Transverse colon (tissue), 4 donors: Measurements from ENCODE around the gene ADGRB3. TPM values are rescaled to one million over a fixed set of nuclear protein-coding genes. Genes with fewer than 3 reads are reported as not detected.

ENCODE experiments used
- DNase-seq: peaks from one replicate; pipeline ENCODE4 v3.0.0-alpha.2; 2019
- H3K27ac ChIP-seq, 4 donors: fragments of 200-600 bp; sonication (generic); 2 replicates each; pipeline ENCODE4 v1.5.1; 2016 to 2018; ENCODE audit warnings: inconsistent platforms in 4 of 4
- H3K27me3 ChIP-seq: fragments of 200-600 bp; sonication (generic); 2 replicates; pipeline ENCODE4 v1.5.1; 2017; ENCODE audit warnings: inconsistent platforms
- H3K36me3 ChIP-seq, 4 donors: fragments of 200-600 bp; sonication (generic); 2 replicates each; pipeline ENCODE4 v1.5.1; 2017 to 2019; ENCODE audit warnings: inconsistent platforms in 4 of 4
- H3K4me1 ChIP-seq, 4 donors: fragments of 200-600 bp; sonication (generic); 2 replicates each; pipeline ENCODE4 v1.5.1; 2017 to 2020; ENCODE audit warnings: inconsistent platforms in 4 of 4
- H3K4me3 ChIP-seq, 4 donors: fragments of 200-600 bp; sonication (generic); 1 replicate in 1 of 4; 2 replicates in 3 of 4; pipeline versions ENCODE4 v1.5.1 to v1.6.1; 2017 to 2019; ENCODE audit warnings: inconsistent platforms in 4 of 4
- H3K9me3 ChIP-seq, 2 donors: fragments of 200-600 bp; sonication (generic); 2 replicates each; pipeline ENCODE4 v1.5.1; 2017 to 2019; ENCODE audit warnings: inconsistent platforms in 2 of 2
- EP300 ChIP-seq: sonication (generic); formaldehyde crosslinking; IDR thresholded peaks from one replicate; pipeline ENCODE4 v1.6.1; 2017; ENCODE audit warnings: antibody characterized with exemption, low read depth
- POLR2A ChIP-seq: fragments of 450-650 bp; IDR thresholded peaks from one replicate; pipeline ENCODE4 v1.6.1; 2016; ENCODE audit warnings: antibody characterized with exemption, mild to moderate bottlenecking, moderate library complexity
- POLR2AphosphoS5 ChIP-seq, 3 donors: sonication (generic); formaldehyde crosslinking; IDR thresholded peaks; one replicate each; pipeline ENCODE4 v1.6.1; 2016; ENCODE audit warnings: antibody characterized with exemption in 3 of 3
- WGBS, 2 donors: methylation state at CpG; one replicate each; pipeline ENCODE4 v1.1.5; 2018; ENCODE audit warnings: low coverage in 1 of 2; 5-methylcytosine and 5-hydroxymethylcytosine counted together
- in situ Hi-C, 4 donors: fragments of 200-750 bp; cut with MboI; loops; one replicate each; pipeline versions ENCODE4 v1.15.0 to v1.15.1; 2017; ENCODE audit warnings: low sequenced_read_pairs in 3 of 4, low pct_ligation_motif_present in 1 of 4, low pct_unique_long_range_greater_than_20kb in 1 of 4
- intact Hi-C: fragments of 100-400 bp; cut with DNase I; formaldehyde crosslinking; loops from one replicate; pipeline ENCODE4 v1.15.1; 2023; ENCODE audit warnings: low total_unique reads
- total RNA-seq, 4 donors: library from RNA; depleted of rRNA; stranded (reverse); fragments of >200 nt; gene quantifications; one replicate each; pipeline ENCODE4 v1.1.0, GENCODE V29; 2016
- TF ChIP-seq, protein P1 (sequence below), 5 experiments: fragments of 200-600 bp in 3 of 5; fragments of 450-650 bp in 2 of 5; sonication (generic) in 3 of 5; IDR thresholded peaks; 1 replicate in 2 of 5; 2 replicates in 3 of 5; pipeline ENCODE4 v1.5.1; 2016 to 2017; ENCODE audit warnings: antibody characterized with exemption in 5 of 5, inconsistent platforms in 3 of 5, mild to moderate bottlenecking in 2 of 5, moderate library complexity in 1 of 5

The ADGRB3 gene
- total RNA-seq, 4 donors from 2014 or later: 0.37 to 20.5 (median 2.2) TPM

DNA sequence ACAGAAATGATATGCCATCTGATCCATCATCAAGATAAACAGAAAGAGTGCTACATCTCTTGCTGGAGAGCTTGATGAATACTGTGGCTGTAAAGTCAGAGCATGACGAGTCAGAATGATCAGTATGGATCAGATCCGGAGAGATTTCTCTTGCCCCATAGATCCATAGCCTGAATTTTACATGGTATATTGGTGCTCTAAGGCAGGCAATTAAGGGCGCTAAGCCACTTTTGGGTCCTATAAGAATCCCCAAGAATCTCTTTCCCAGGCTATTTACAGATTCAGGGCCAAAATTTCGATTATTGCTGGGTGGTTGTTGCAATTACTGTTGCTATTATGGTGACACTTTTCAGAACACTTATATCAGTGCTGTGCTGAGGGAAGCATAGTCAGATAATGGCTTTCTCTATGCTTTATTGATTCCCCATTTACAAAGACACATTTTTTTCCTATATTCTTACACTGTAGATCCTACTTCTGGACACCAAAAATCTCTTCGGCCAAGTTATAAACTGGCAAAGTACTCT is 94.4 kb downstream of the ADGRB3 start:
- no peak overlapping the region for H3K27ac ChIP-seq
- intact Hi-C loops: no loop called here
- H3K36me3 ChIP-seq: no peaks in the 10 kb centered on the region
- TF ChIP-seq POLR2AphosphoS5 (IDR thresholded peaks at IDR 0.05) (no peak), EP300 (no peak), POLR2A (no peak)
- TF ChIP-seq, protein P1, sequence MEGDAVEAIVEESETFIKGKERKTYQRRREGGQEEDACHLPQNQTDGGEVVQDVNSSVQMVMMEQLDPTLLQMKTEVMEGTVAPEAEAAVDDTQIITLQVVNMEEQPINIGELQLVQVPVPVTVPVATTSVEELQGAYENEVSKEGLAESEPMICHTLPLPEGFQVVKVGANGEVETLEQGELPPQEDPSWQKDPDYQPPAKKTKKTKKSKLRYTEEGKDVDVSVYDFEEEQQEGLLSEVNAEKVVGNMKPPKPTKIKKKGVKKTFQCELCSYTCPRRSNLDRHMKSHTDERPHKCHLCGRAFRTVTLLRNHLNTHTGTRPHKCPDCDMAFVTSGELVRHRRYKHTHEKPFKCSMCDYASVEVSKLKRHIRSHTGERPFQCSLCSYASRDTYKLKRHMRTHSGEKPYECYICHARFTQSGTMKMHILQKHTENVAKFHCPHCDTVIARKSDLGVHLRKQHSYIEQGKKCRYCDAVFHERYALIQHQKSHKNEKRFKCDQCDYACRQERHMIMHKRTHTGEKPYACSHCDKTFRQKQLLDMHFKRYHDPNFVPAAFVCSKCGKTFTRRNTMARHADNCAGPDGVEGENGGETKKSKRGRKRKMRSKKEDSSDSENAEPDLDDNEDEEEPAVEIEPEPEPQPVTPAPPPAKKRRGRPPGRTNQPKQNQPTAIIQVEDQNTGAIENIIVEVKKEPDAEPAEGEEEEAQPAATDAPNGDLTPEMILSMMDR (IDR thresholded peaks at IDR 0.05): no peak
- WGBS, 2 donors: 67 to 69% methylated on average over 5 of the region's 5 CpGs
- H3K4me3 ChIP-seq: no peak overlapping the region
- no peaks in the 10 kb centered on the region for H3K4me1 ChIP-seq
- H3K9me3 ChIP-seq: no peaks in the 10 kb centered on the region
- no peak for DNase-seq
- H3K27me3 ChIP-seq: no peaks in the 10 kb centered on the region
- in situ Hi-C loops: no loop called here

DNA sequence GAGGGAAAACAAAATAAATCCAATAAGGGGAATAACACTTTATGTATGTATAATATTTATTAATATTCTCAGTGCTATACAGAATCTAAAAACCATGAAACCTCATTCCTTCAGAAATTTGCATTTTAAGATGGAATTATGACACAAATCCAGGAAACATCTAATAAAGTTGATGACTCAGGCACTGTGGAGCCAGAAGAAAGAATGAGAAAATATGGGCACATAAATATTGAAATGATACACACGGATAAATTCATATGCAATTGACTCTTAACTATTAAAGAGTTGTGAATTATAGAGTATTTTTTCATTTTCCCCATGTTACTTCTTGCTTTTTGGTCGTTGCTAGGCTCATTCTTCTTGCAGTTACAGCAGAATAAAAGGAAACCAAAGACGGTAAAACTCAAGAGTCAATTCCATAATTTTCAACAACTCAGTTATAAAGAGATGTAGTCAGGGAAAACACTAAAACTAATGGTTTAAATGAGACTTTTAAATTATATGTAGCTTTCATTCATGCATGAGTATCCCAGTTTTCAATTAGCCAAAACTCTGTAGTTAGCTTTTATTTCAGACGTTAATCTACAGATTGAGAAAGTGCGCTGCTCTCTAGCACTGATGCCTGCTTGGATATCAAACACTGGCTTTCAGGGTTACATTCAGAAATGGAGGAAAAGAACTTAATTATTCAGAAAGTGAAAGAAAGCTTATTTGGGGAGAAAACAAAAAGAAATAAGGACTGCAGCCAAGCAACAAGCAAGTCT is 95.4 kb downstream of the ADGRB3 start:
- TF ChIP-seq, protein P1 (IDR thresholded peaks at IDR 0.05): no peak
- TF ChIP-seq EP300: no peak
- no peak for TF ChIP-seq POLR2AphosphoS5 (IDR thresholded peaks at IDR 0.05)
- no peak for TF ChIP-seq POLR2A
- intact Hi-C loops (no loop called here), in situ Hi-C loops (no loop called here)
- H3K27ac ChIP-seq: no peak overlapping the region
- no peaks in the 10 kb centered on the region for H3K27me3 ChIP-seq
- no peaks in the 10 kb centered on the region for H3K36me3 ChIP-seq
- no peaks in the 10 kb centered on the region for H3K4me1 ChIP-seq
- H3K4me3 ChIP-seq: no peak overlapping the region
- no peak for DNase-seq
- no peaks in the 10 kb centered on the region for H3K9me3 ChIP-seq
- 49 to 58% methylated on average over 5 of the region's 5 CpGs for WGBS, 2 donors

DNA sequence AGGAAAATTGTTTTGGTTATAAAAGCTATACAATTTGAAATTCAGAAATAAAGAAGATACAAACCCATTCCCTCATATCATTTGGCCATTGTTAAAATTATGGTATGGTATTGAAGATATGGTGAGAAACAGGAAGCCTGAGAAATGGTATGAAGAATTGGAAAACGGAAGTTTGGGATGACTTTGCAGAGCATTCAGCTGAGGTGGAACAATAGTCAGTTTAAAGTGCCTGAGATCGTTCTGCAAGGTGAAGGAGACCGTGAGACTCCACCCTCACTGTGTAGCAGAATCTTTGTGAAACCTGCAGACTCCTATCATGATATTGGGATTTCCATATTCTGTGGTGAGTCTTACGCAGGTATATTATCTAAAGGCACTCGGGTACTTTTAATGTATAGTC is 97.3 kb downstream of the ADGRB3 start:
- WGBS, 2 donors: 70 to 75% methylated on average over 2 to 5 of the region's 5 CpGs
- in situ Hi-C loops (no loop called here), intact Hi-C loops (no loop called here)

DNA sequence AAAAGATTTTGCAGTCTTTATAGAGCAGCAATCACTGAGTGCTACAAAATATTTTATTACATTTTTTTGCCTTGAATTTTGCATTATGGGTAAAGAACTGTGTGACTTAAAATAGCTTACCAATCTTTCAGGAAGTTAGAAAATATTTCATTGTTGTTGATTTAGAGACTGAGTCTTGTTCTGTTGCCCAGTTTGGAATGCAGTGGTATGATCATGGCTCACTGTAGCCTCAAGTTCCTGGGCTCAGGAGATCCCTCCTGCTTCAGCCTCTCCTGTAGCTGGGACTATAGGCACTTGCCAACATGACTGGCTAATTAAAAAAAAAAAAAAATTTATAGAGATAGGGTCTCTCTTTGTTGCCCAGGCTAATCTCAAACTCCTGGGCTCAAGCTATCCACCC is 100.8 kb downstream of the ADGRB3 start:
- in situ Hi-C loops (no loop called here), intact Hi-C loops (no loop called here)

More for the DNA sequence above, 97.3 kb downstream of the ADGRB3 start:
- Histone ChIP-seq H3K4me1 (no peaks in the 10 kb centered on the region), H3K9me3 (no peaks in the 10 kb centered on the region), H3K36me3 (no peaks in the 10 kb centered on the region), H3K27ac (no peak overlapping the region), H3K4me3 (no peak overlapping the region), H3K27me3 (no peaks in the 10 kb centered on the region)
- TF ChIP-seq POLR2A (no peak), POLR2AphosphoS5 (IDR thresholded peaks at IDR 0.05) (no peak), EP300 (no peak)
- TF ChIP-seq, protein P1 (IDR thresholded peaks at IDR 0.05): no peak
- DNase-seq: no peak

More for the DNA sequence above, 100.8 kb downstream of the ADGRB3 start:
- Histone ChIP-seq H3K27me3 (no peaks in the 10 kb centered on the region), H3K9me3 (no peaks in the 10 kb centered on the region), H3K27ac (no peak overlapping the region), H3K36me3 (no peaks in the 10 kb centered on the region), H3K4me1 (no peaks in the 10 kb centered on the region), H3K4me3 (no peak overlapping the region)
- TF ChIP-seq POLR2AphosphoS5 (IDR thresholded peaks at IDR 0.05) (no peak), EP300 (no peak), POLR2A (no peak)
- TF ChIP-seq, protein P1 (IDR thresholded peaks at IDR 0.05): no peak
- no peak for DNase-seq
